IPS-18c (cell line): Measurements from ENCODE around the gene CEP112.
"Not testable (repeated sequence)": the region's sequence is repeated elsewhere in the genome, so short reads cannot be mapped to it uniquely, and the experiment has no call there.

ENCODE experiments used
- H3K4me3 ChIP-seq: 2 replicates; pipeline ENCODE4 v1.7.0; 2013; ENCODE audit warnings: low read depth, mild to moderate bottlenecking, low read length, moderate library complexity; ENCODE audit not compliant: insufficient read depth
- H3K9me3 ChIP-seq: one replicate; pipeline ENCODE4 v1.6.1; 2013; ENCODE audit warnings: mild to moderate bottlenecking, low read length, moderate library complexity; ENCODE audit not compliant: control insufficient read depth, insufficient read depth

Gene CEP112

DNA sequence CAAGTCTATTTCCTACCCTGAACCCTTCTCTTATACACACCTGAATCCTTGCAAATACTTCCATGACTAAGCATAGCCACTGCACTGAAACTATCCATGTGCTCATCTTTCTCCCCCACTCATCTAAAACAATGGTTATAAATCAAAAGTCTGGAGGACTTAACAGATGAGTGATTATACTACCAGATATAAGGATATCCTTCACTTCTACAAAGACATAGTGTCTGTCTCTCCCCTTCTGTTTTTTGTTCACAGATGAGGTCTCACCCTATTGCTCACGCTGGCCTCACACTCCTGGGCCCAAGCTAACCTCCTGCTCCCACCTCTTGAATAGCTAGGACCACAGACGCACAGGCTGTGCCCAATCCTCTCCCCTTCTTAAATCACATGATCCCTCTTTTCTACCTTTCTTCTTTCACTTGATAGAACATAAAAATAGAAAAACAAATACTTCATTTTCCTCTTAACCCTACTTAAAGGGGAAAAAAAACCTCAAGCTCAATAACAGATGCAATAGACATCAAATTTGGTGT lies 19.2 kb downstream of the CEP112 start:
- Histone ChIP-seq H3K9me3 (no peaks in the 10 kb centered on the region), H3K4me3 (no peak overlapping the region)

DNA sequence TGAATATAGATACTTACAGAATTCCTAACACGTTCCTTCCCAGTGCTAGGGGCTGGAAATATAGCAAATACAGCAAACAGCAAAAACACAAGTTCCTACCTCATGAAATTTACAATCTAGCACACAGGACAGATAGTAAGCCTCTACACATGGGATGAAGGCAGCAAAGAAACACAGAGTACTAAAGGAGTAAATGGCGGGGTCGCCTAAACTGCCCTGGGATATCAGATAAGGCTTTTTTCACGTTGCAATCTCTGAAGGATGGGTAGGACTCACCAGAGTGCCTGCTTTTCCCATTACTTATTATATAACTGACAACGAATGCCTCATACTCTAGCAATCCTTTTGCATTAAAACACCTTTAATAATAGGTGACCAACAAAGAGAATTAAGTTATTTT lies 19.8 kb downstream of the CEP112 start:
- Histone ChIP-seq H3K9me3 (no peaks in the 10 kb centered on the region), H3K4me3 (no peak overlapping the region)

DNA sequence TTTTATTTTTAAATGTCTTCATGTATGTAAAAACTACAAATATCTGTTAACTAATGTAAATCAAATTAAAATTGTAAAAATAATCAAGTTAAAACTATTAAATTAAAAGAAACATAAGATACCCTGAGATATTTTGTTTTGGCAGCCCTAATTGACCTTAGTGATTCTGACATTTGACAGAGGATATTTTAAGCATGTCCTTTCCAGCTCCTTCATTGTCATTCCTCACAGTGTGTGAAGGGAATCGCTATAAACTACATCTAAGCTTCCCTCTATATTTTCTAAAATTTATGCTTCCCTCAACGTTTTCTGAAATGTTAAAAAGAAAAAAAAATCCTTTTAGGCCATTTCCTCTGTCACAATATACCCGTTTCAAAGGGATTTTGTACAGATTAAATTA lies 20.2 kb downstream of the CEP112 start:
- H3K4me3 ChIP-seq = no peak overlapping the region

DNA sequence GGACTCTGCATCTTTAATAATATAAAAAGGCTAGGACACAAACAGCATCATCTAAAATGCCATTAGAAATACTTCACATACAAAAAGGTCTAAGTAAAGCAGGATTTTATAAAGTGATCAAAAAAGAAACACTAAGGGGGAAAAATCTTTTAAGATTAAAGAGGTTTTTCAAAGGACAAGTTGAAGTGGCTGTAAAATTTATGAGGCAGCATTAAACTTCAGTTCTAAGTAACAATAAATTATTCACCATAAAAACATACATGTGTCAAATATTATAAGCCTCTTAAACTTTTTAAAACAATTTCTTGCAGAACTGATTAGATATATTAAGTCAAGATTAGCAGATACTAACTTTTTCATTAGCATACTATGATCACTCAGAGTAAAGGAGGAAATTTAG lies 20.8 kb downstream of the CEP112 start:
- H3K9me3 ChIP-seq = no peaks in the 10 kb centered on the region

More for the DNA sequence above, 20.2 kb downstream of the CEP112 start:
- H3K9me3 ChIP-seq = no peaks in the 10 kb centered on the region

DNA sequence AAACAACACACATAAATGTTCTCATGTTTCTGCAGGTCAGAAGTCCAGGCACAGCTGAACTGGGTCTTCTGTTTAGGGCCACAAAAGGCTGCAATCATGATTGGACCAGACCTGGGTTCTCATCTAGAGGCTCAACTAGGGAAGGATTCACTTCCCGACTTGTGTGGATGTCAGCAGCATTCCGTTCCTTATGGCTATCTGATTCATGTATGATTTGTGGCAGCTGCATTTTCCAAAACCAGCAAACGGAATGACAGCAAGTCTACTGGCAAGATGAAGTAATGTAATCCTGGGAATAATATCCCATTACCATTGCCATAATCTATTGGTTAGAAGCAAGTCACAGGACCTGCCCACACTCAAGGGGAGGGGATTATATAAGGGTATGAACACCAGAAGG lies 22.1 kb downstream of the CEP112 start:
- Histone ChIP-seq H3K4me3 (no peak overlapping the region), H3K9me3 (no peaks in the 10 kb centered on the region)

More for the DNA sequence above, 20.8 kb downstream of the CEP112 start:
- H3K4me3 ChIP-seq = no peak overlapping the region

DNA sequence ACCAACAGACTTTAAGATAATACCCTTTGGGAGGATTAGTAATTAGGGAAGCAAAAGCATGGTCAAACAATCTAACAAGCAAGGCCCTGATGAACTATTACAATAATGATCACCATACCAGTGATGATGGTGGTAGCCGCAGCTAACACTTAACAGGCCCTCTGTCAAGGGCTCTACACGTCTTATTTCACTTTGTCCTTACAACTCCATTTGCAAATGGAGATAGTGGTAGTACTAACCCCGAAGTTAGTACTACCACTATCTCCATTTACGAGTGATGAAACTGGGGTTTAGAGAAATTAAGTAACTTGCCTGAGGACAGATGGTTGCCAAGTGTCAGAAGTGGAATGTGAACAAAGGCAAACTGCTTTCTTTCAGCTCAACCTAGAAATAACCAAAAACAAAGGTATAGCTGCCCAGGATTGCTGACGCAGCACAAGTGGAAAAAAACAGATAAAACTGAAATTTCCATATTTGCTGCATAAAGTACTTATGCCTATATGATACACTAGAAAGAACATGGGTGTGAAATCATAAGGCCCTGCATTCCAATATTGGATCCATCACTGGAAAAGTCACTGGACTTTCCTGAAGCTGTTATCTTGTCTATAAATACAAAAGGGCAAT lies 24.6 kb downstream of the CEP112 start:
- H3K9me3 ChIP-seq = no peaks in the 10 kb centered on the region
- no peak overlapping the region for H3K4me3 ChIP-seq

DNA sequence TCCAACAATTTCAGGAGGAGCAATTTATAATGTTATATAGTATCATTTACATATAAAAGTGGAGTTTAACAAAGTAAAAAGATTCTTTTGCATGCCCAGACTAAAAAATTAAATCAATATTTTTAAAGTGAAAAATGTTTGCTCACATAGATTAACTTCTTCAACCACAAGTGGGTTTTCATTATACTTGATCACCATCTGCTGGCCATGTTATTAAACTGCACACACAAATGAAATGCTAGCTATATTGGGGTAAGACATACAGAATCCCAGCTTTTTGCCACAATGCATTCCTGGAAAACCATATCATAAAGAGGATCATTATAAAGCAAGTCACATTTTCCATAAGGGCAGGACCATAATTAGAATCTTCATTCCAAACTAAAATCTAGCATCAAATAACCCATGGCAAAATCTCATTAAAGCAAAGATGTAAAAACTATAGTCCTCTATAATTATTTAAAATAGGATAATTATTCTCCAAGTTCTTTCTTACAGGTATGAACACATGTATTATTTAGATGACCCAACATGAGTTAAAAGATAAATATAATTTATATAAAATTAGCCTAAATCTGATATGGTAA lies 26.3 kb downstream of the CEP112 start:
- Histone ChIP-seq H3K9me3 (no peaks in the 10 kb centered on the region), H3K4me3 (no peak overlapping the region)

DNA sequence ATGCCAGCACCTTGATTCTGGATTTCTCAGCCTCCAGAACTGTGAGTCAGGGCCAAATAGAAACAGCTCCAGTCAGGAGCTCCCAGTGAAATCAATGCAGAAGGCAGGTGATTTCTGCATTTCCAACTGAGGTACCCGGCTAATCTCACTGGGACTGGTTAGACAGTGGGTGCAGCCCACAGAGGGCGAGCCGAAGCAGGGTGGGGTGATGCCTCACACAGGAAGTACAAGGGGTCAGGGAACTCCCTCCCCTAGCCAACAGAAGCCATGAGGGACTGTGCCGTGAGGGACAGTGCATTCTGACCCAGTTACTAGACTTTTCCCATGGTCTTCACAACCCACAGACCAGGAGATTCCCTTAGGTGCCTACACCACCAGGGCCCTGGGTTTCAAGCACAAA lies 36.9 kb downstream of the CEP112 start:
- not testable (repeated sequence) for H3K4me3 ChIP-seq, H3K9me3 ChIP-seq

DNA sequence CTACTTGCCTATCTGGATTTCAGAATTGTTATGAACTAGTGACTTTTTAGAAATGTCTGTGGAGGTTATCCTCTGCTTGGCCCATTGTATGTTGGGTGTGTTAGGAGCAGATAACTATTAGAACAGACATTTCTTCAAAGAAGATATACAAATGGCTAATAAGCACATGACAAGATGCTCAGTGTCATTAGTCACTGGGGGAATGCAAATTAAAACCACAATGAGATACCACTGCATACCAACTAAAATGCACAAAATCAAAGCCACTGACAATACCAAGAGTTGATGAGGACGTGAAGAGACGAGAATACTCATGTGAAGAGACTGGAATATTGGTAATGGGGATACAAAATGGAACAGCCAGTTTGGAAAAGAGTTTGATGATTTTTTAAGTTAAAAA lies 39.2 kb downstream of the CEP112 start:
- H3K9me3 ChIP-seq = no peaks in the 10 kb centered on the region

DNA sequence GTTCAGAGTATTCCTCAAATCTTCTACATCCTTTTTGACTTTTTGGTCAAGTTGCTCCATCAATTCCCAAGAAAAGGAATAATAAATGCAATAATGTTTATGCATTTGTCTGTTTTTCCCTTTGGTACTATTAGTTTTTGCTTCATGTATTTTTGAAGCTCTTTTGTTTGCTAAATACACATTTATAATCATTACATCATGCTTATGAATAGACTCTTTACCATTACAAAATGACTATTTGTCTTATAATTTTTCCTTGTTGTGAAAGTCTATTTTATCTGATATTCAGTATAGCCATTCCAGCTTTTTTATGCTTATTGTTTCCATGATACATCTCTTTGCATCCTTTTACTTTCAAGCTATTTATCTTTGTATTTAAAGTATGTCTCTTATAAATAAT lies 41.2 kb downstream of the CEP112 start:
- Histone ChIP-seq H3K9me3 (no peaks in the 10 kb centered on the region), H3K4me3 (no peak overlapping the region)

More for the DNA sequence above, 39.2 kb downstream of the CEP112 start:
- no peak overlapping the region for H3K4me3 ChIP-seq

DNA sequence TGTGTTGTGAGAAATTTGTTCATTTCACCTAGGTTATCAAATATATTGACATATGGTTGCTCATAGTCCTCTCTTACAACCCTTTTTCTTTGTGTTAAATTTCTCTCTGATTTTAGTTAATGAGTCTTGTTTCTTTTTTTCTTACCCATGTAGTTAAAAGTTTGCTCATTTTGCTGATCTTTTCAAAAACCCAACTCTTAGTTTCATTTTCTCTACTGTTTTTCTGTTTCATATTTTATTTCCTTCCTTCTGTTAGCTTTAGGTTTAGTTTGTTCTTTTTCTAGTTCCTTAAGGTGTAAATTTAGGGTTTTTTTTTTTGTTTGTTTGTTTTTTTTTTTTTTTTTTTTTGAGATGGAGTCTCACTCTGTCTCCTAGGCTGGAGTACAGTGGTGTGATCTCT lies 42.4 kb downstream of the CEP112 start:
- H3K4me3 ChIP-seq = no peak overlapping the region
- H3K9me3 ChIP-seq = no peaks in the 10 kb centered on the region

DNA sequence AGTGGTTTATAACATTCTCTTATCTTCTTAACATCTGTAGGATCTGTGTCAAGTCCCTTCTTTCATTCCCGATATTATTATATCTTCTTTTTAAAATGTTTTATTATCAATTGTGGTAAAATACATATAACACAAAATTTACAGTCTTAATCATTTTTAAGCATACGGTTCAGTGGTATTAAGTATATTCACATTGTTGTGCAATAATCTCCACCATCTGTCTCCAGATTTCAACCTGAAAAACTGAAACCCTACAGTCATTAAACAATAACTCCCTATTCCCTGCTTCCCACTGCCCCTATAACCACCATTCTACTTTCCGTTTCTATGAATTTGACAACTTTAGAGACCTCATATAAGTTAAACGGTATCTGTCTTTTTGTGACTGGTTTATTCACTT lies 45.5 kb downstream of the CEP112 start:
- H3K9me3 ChIP-seq = no peaks in the 10 kb centered on the region
- no peak overlapping the region for H3K4me3 ChIP-seq

DNA sequence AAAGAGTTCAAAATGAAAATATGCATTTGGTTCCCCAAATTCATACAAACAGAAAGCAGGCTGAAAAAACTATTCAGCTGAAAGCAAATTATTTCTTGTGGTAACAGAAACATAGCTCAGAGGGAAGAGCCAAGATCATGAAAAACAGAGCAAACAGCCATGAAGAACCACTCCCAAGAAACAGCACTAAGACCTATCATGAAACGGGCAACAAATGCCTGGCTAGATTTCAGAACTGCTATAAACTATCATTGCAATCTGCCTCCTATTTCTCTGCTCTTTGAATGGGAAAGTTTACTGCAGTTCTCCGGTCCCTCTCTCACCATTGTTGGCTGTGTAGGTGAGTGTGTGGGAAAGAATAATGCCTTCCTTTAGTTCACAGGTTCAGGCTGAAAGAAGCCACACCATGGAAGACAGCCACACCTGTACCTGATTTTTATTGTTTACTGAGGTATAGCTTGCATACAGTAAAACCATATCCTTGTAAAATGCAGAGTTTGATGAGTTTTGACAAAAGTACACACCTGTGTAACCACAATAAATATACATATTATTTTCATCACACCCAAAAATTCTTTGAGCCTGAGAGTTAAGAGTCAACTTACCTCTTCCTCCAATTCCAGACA lies 48.2 kb downstream of the CEP112 start:
- H3K4me3 ChIP-seq = no peak overlapping the region
- no peaks in the 10 kb centered on the region for H3K9me3 ChIP-seq

DNA sequence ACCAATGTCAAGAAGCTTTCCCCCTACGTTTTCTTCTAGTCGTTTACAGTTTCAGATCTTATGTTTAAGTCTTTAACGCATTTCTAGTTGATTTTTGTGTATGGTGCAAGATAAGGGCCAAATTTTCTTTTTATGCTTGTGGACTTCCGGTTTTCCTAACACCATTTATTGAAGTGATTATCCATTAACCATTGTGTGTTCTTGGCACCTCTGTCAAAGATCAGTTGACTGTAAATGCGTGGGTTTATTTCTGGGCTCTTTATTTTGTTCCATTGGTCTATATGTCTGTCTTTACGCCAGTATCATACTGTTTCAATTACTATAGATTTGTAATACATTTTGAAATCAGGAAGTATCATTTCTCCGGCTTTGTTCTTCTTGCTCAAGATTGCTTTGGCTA lies 49.5 kb downstream of the CEP112 start:
- H3K4me3 ChIP-seq = no peak overlapping the region
- H3K9me3 ChIP-seq = no peaks in the 10 kb centered on the region

DNA sequence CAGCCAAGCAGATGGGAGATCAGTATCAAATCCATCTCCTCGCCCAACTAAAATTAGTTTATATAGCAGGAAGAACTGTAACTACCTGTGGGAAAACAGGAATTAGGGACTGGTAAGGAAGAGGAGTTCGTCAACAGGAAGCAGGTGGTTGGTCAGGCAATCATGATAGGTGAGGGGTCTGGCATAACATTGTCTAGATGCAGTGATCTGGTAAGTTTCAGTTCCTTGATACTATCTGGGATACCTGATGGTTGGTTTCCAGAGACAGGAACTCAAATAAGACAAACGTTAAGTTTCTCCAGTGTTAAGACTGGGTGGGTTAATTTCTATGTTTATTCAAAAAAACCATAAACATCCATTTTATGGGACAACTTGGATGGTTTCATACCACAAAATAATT lies 53.8 kb downstream of the CEP112 start:
- Histone ChIP-seq H3K4me3 (no peak overlapping the region), H3K9me3 (no peaks in the 10 kb centered on the region)

DNA sequence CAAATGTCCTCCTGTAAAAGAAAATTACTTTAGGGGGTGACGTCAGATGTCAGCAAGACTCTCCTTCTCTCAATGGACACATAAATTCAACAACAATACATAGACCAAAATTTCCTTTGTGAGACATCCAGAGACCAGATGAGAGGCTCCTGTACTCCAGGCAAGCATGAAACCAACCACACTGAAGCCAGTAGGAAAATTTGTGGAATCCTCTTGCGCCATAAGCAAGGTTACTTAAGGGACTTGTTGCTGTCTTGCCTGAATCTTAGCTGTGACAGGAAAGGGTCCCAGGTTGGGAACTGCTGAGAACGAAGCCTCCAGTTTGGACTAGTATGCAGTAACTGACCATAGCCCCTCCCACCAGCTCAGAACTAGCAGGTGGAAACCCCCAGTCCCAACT lies 56.0 kb downstream of the CEP112 start:
- Histone ChIP-seq H3K9me3 (no peaks in the 10 kb centered on the region), H3K4me3 (no peak overlapping the region)

DNA sequence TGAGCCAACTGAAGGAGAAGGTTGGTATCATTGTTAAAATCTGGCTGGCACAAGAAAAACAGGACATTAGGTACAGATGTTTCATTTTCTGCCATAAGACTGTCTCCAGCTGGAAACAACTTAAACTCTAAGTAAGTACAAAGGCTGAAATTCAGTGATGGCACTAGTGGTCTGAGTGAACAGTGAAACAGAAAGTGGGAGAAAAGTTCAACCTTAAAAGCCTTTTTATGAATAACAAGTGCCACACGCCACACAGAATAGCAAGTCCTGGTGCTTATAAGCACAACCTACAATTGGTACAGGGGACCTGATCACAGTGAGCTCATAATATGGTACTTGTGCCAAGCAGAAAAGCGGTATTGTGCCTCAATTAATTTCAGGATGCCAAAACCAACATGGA lies 56.7 kb downstream of the CEP112 start:
- Histone ChIP-seq H3K4me3 (no peak overlapping the region), H3K9me3 (no peaks in the 10 kb centered on the region)

DNA sequence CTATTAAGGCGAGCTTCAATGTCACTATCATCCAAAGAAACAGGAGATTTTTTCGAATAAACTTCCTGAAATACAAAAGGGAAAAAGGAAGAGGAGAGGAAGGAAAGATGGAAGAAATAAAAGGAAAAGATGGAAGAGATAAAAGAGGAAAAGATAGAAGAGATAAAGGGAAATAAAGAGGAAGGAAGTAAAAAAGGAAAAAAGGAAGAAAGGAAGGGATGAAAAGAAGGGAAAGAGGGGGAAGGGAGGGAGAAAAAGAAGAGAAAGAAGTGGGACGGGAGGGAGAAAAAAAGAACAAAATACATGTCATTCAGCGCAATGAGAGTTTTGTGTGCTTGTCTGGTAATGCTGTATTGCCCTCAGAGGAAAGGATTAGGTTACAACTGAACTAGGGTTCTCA lies 62.2 kb downstream of the CEP112 start:
- Histone ChIP-seq H3K9me3 (no peaks in the 10 kb centered on the region), H3K4me3 (no peak overlapping the region)
